Mucosa of descending colon (tissue), 3 donors: ENCODE results near the gene LOXL1. TPM values are rescaled to one million over a fixed set of nuclear protein-coding genes. Genes with fewer than 3 reads are reported as not detected.

Experiments
- ATAC-seq: fragments of 200-7000 bp; cut with Tn5 transposase; one replicate; pipeline ENCODE4 v1.9.1; 2020; ENCODE audit warnings: mild to moderate bottlenecking, moderate library complexity
- DNase-seq, 3 donors: peaks; one replicate each; pipeline ENCODE4 v3.0.0-alpha.2; 2020
- H3K36me3 ChIP-seq: fragments of 200-600 bp; one replicate; pipeline ENCODE4 v1.8.0; 2021; ENCODE audit warnings: low read depth, mild to moderate bottlenecking
- H3K4me1 ChIP-seq: fragments of 200-600 bp; one replicate; pipeline ENCODE4 v1.8.0; 2021; ENCODE audit warnings: low read depth, mild to moderate bottlenecking
- H3K4me3 ChIP-seq: fragments of 200-600 bp; one replicate; pipeline ENCODE4 v1.8.0; 2021; ENCODE audit warnings: mild to moderate bottlenecking
- H3K9me3 ChIP-seq: fragments of 200-600 bp; one replicate; pipeline ENCODE4 v1.8.0; 2021; ENCODE audit warnings: mild to moderate bottlenecking
- CTCF ChIP-seq: fragments of 200-600 bp; IDR thresholded peaks from one replicate; pipeline ENCODE4 v1.8.0; 2022; ENCODE audit warnings: antibody characterized with exemption, mild to moderate bottlenecking
- intact Hi-C, 2 donors: fragments of 100-400 bp; cut with DNase I in 1 of 2; cut with micrococcal nuclease in 1 of 2; formaldehyde crosslinking; loops; one replicate each; pipeline versions ENCODE4 v1.11.0 to v1.11.1; 2022; cut with DNase I, micrococcal nuclease
- total RNA-seq, 3 donors: library from RNA; stranded (reverse); fragmentation: NEBNext Ultra II Directional in 2 of 3; extraction: Animal tissue kit (Norgen Biotek cat#: 25700) in 2 of 3; gene quantifications; one replicate each; pipeline versions ENCODE4 v1.2.1 to v1.2.4, GENCODE V29; 2021 to 2023
- donor health status: DM: no; HTN: no; CAD: no; lungs with moderate emphysema.
- donor health status: DM: no; HTN: no; CAD: no.
- donor health status: DM: no; HTN: yes; CAD: no.

LOXL1 gene
- total RNA-seq, 3 donors from 2014 or later: 0.87 to 7.9 (median 5.1) TPM

GRCh38 chr15:73940061-73940981 is 14.1 kb downstream of the LOXL1 start:
- intact Hi-C loops: no loop called here

GRCh38 chr15:73941044-73941443 is 14.8 kb downstream of the LOXL1 start:
- H3K4me1 ChIP-seq: no peaks in the 10 kb centered on the region
- ATAC-seq (no peak), DNase-seq (no peak)
- no peaks in the 10 kb centered on the region for H3K9me3 ChIP-seq
- H3K36me3 ChIP-seq: no peaks in the 10 kb centered on the region
- no peak for TF ChIP-seq CTCF
- H3K4me3 ChIP-seq: no peak overlapping the region
- intact Hi-C loops: no loop called here

More at GRCh38 chr15:73940061-73940981, 14.1 kb downstream of the LOXL1 start:
- Histone ChIP-seq H3K4me1 (no peaks in the 10 kb centered on the region), H3K9me3 (no peaks in the 10 kb centered on the region), H3K36me3 (no peaks in the 10 kb centered on the region), H3K4me3 (no peak overlapping the region)
- DNase-seq (no peak), ATAC-seq (no peak)
- no peak for TF ChIP-seq CTCF

- ATAC-seq: no peak
- no peak for DNase-seq
- Histone ChIP-seq H3K4me1 (no peaks in the 10 kb centered on the region), H3K9me3 (no peaks in the 10 kb centered on the region), H3K36me3 (no peaks in the 10 kb centered on the region), H3K4me3 (no peak overlapping the region)
- intact Hi-C loops: no loop called here
- no peak for TF ChIP-seq CTCF
These were observed 15.2 kb downstream of the LOXL1 start for GRCh38 chr15:73941449-73941848.

- TF ChIP-seq CTCF: no peak
- Histone ChIP-seq H3K36me3 (no peaks in the 10 kb centered on the region), H3K4me1 (no peaks in the 10 kb centered on the region), H3K4me3 (no peak overlapping the region), H3K9me3 (no peaks in the 10 kb centered on the region)
- intact Hi-C loops: no loop called here
- no peak for DNase-seq
- peak; percentile 31 for ATAC-seq
These were observed 15.8 kb downstream of the LOXL1 start for GRCh38 chr15:73941871-73942635.

GRCh38 chr15:73942751-73943270 is 16.5 kb downstream of the LOXL1 start:
- intact Hi-C loops: no loop called here
- ATAC-seq (no peak), DNase-seq (no peak)
- no peaks in the 10 kb centered on the region for H3K4me1 ChIP-seq
- H3K36me3 ChIP-seq: no peaks in the 10 kb centered on the region
- no peak overlapping the region for H3K4me3 ChIP-seq
- TF ChIP-seq CTCF: no peak
- H3K9me3 ChIP-seq: no peaks in the 10 kb centered on the region
